Measurements from ENCODE around the gene ACADVL.

The ACADVL gene

GRCh38 chr17:7224110-7224509 is 4.4 kb downstream of the ACADVL start:
- TF ChIP-seq CTCF (conservative IDR thresholded peaks at IDR 0.05; ENCODE audit: low read length), result no peak
- DNase-seq (ENCODE audit: low read depth), result no peak
- H3K4me3 ChIP-seq (ENCODE audit: low read length), result no peak overlapping the region

GRCh38 chr17:7224661-7225111 is 4.9 kb downstream of the ACADVL start:
- no peak for TF ChIP-seq CTCF (conservative IDR thresholded peaks at IDR 0.05; ENCODE audit: low read length)
- DNase-seq (ENCODE audit: low read depth), result no peak
- no peak overlapping the region for H3K4me3 ChIP-seq (ENCODE audit: low read length)

GRCh38 chr17:7225711-7226331 is 6.1 kb downstream of the ACADVL start:
- no peak overlapping the region for H3K4me3 ChIP-seq (ENCODE audit: low read length)
- no peak for TF ChIP-seq CTCF (conservative IDR thresholded peaks at IDR 0.05; ENCODE audit: low read length)
- no peak for DNase-seq (ENCODE audit: low read depth)

DNA sequence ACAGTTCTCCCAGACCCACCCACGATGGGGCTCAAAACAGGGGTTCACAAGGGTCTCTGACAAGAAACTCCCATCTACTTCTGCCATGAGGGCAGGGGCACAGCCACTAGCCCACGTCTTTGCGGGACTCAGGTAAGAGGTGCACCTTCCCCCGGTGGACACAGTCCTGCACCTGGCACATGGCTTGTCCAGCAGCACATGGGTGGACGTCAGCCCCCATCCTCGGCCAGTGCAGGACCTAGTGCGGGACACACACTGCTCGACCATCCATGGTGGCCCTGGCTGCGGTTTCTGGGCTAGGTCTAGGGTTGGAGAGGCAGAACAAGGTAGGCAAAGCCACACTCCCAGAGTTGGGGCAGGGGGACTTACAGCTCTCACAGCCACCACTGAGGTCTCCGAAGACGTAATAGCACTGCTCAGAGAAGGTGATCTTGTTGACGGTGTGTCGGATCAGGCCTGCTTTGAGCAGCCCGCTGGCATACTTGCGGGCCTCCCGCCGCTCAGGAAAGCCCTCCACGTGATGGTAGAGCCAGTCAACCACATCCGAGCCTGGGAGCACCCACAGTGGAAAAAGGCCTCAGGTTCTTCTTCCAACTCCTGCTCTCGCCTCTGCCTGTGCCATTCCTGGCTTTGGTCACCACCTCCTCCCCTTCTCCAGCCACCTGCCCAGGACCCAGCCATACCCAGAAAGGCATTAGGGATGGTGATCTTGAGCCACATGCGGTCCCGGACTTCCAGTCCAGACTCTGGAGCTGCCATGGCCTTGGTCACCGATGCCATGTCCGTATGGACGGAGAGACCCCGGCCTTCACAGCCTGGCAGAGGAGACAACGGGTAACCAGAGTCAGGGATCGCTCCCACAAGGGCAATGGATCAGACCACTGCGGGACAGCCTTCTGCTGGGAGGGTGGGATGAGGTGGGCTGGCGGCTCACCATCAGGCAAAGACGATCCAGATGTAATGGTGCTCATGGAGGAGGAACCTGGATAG is 7.3 kb downstream of the ACADVL start:
- no peak for TF ChIP-seq CTCF (conservative IDR thresholded peaks at IDR 0.05; ENCODE audit: low read length)
- no peak for DNase-seq (ENCODE audit: low read depth)
- H3K4me3 ChIP-seq (ENCODE audit: low read length), result no peak overlapping the region

GRCh38 chr17:7228920-7229319 is 9.2 kb downstream of the ACADVL start:
- H3K4me3 ChIP-seq (ENCODE audit: low read length), result no peak overlapping the region
- TF ChIP-seq CTCF (conservative IDR thresholded peaks at IDR 0.05; ENCODE audit: low read length), result no peak
- no peak for DNase-seq (ENCODE audit: low read depth)

GRCh38 chr17:7229504-7229903 is 9.8 kb downstream of the ACADVL start:
- H3K4me3 ChIP-seq (ENCODE audit: low read length), result no peak overlapping the region
- TF ChIP-seq CTCF (conservative IDR thresholded peaks at IDR 0.05; ENCODE audit: low read length), result no peak
- DNase-seq (ENCODE audit: low read depth), result no peak
